Vagina (tissue), 2 donors: ENCODE results near the gene PYGL.

ENCODE experiments used
- POLR2A ChIP-seq, 2 donors: fragments of 450-650 bp; IDR thresholded peaks; one replicate each; pipeline ENCODE4 v1.6.1; 2017; ENCODE audit warnings: antibody characterized with exemption in 2 of 2, mild to moderate bottlenecking in 2 of 2, moderate library complexity in 2 of 2
- POLR2AphosphoS5 ChIP-seq, 2 donors: sonication (generic); formaldehyde crosslinking; IDR thresholded peaks; one replicate each; pipeline ENCODE4 v1.9.0; 2017; ENCODE audit warnings: antibody characterized with exemption in 2 of 2, mild to moderate bottlenecking in 2 of 2, low read depth in 1 of 2; ENCODE audit not compliant: insufficient read depth in 1 of 2
- TF ChIP-seq, protein P1 (sequence below), 3 experiments: fragments of 450-650 bp in 2 of 3; fragments of 200-600 bp in 1 of 3; sonication (generic) in 1 of 3; IDR thresholded peaks; one replicate each; pipeline ENCODE4 v1.5.1; 2017 to 2019; ENCODE audit warnings: antibody characterized with exemption in 3 of 3, mild to moderate bottlenecking in 2 of 3, moderate library complexity in 2 of 3

DNA sequence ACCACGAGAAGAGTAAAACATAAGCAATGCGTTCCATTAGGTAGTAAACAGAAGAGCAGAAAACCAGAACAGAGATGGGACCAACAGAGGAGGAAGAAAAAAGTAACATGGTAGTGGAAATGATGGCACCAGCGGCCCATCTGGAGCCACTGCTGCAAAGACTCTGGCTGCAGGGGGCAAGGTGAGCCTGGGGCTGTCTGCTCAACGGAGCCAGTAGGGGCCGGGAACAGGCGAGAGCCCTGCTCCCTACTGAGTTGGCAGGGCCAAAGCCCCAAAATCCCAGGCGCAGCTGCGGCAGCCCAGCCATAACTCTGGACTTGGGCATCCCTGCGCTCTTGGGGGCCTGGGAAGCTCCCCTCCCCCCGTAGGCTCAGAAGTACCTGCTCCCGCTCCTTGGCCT, 28.5 kb upstream of the PYGL start:
- TF ChIP-seq, protein P1, sequence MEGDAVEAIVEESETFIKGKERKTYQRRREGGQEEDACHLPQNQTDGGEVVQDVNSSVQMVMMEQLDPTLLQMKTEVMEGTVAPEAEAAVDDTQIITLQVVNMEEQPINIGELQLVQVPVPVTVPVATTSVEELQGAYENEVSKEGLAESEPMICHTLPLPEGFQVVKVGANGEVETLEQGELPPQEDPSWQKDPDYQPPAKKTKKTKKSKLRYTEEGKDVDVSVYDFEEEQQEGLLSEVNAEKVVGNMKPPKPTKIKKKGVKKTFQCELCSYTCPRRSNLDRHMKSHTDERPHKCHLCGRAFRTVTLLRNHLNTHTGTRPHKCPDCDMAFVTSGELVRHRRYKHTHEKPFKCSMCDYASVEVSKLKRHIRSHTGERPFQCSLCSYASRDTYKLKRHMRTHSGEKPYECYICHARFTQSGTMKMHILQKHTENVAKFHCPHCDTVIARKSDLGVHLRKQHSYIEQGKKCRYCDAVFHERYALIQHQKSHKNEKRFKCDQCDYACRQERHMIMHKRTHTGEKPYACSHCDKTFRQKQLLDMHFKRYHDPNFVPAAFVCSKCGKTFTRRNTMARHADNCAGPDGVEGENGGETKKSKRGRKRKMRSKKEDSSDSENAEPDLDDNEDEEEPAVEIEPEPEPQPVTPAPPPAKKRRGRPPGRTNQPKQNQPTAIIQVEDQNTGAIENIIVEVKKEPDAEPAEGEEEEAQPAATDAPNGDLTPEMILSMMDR (IDR thresholded peaks at IDR 0.05) = no peak
- TF ChIP-seq POLR2A (IDR thresholded peaks at IDR 0.05) (no peak), POLR2AphosphoS5 (IDR thresholded peaks at IDR 0.05; ENCODE audit: insufficient read depth in 1 of 2, low read depth in 1 of 2) (no peak)
